IPS-20b (cell line): ENCODE results near the gene MAGEA8.
"Not testable (repeated sequence)": the region's sequence is repeated elsewhere in the genome, so short reads cannot be mapped to it uniquely, and the experiment has no call there.

Experiments used
- H3K27ac ChIP-seq: one replicate; pipeline ENCODE4 v1.5.1; 2013; ENCODE audit warnings: low read length
- H3K27me3 ChIP-seq: 2 replicates; pipeline ENCODE4 v1.6.1; 2013; ENCODE audit warnings: mild to moderate bottlenecking, low read length, inconsistent platforms; ENCODE audit not compliant: insufficient read depth
- H3K36me3 ChIP-seq: 2 replicates; pipeline ENCODE4 v1.6.1; 2013; ENCODE audit warnings: low read depth, mild to moderate bottlenecking, inconsistent platforms, low read length, moderate library complexity; ENCODE audit not compliant: insufficient read depth
- H3K4me1 ChIP-seq: 2 replicates; pipeline ENCODE4 v1.6.1; 2013; ENCODE audit warnings: mild to moderate bottlenecking, control low read depth, inconsistent platforms, low read length, moderate library complexity; ENCODE audit not compliant: insufficient read depth
- H3K4me3 ChIP-seq: 2 replicates; pipeline ENCODE4 v1.5.1; 2013; ENCODE audit warnings: mild to moderate bottlenecking, low read length, inconsistent platforms
- H3K9ac ChIP-seq: 2 replicates; pipeline ENCODE4 v1.6.1; 2013; ENCODE audit warnings: low read depth, mild to moderate bottlenecking, inconsistent platforms, low read length, moderate library complexity
- H3K9me3 ChIP-seq: 2 replicates; pipeline ENCODE4 v1.6.1; 2013; ENCODE audit warnings: mild to moderate bottlenecking, low read depth, low read length, inconsistent platforms; ENCODE audit not compliant: insufficient read depth

The MAGEA8 gene

GRCh38 chrX:149908308-149908707 is 27.3 kb downstream of the MAGEA8 start:
- no peak overlapping the region for H3K4me3 ChIP-seq
- H3K9me3 ChIP-seq = no peaks in the 10 kb centered on the region
- no peaks in the 10 kb centered on the region; the same call in none of the 2 replicates for H3K4me1 ChIP-seq
- no peak overlapping the region for H3K27ac ChIP-seq
- no peaks in the 10 kb centered on the region for H3K36me3 ChIP-seq
- H3K9ac ChIP-seq = no peak overlapping the region
- H3K27me3 ChIP-seq = no peaks in the 10 kb centered on the region

GRCh38 chrX:149908727-149909126 is 27.7 kb downstream of the MAGEA8 start:
- Histone ChIP-seq H3K9ac (no peak overlapping the region), H3K36me3 (no peaks in the 10 kb centered on the region), H3K27ac (no peak overlapping the region), H3K4me3 (no peak overlapping the region), H3K4me1 (no peaks in the 10 kb centered on the region; the same call in none of the 2 replicates), H3K27me3 (no peaks in the 10 kb centered on the region), H3K9me3 (no peaks in the 10 kb centered on the region)

- Histone ChIP-seq H3K27ac (no peak overlapping the region), H3K4me1 (no peaks in the 10 kb centered on the region; the same call in 1 of the 2 replicates)
Observed at GRCh38 chrX:149909324-149910177, 28.6 kb downstream of the MAGEA8 start.

GRCh38 chrX:149910178-149910695 is 29.3 kb downstream of the MAGEA8 start:
- Histone ChIP-seq H3K4me3 (no peak overlapping the region), H3K4me1 (no peaks in the 10 kb centered on the region), H3K9ac (no peak overlapping the region), H3K36me3 (no peaks in the 10 kb centered on the region), H3K27me3 (no peaks in the 10 kb centered on the region), H3K9me3 (no peaks in the 10 kb centered on the region), H3K27ac (no peak overlapping the region)

More at GRCh38 chrX:149909324-149910177, 28.6 kb downstream of the MAGEA8 start:
- H3K9me3 ChIP-seq = no peaks in the 10 kb centered on the region
- H3K27me3 ChIP-seq = no peaks in the 10 kb centered on the region
- H3K9ac ChIP-seq = no peak overlapping the region
- no peak overlapping the region for H3K4me3 ChIP-seq
- no peaks in the 10 kb centered on the region for H3K36me3 ChIP-seq

- Histone ChIP-seq H3K9me3 (no peaks in the 10 kb centered on the region), H3K27me3 (no peaks in the 10 kb centered on the region), H3K9ac (no peak overlapping the region), H3K4me1 (no peaks in the 10 kb centered on the region), H3K27ac (no peak overlapping the region), H3K4me3 (no peak overlapping the region), H3K36me3 (no peaks in the 10 kb centered on the region)
Observed at GRCh38 chrX:149916745-149917392, 35.9 kb downstream of the MAGEA8 start.

- H3K9me3 ChIP-seq, H3K9ac ChIP-seq, H3K4me3 ChIP-seq, H3K27me3 ChIP-seq, H3K4me1 ChIP-seq, H3K27ac ChIP-seq, H3K36me3 ChIP-seq: not testable (repeated sequence)
Observed at GRCh38 chrX:149923836-149924235, 42.9 kb downstream of the MAGEA8 start.

- not testable (repeated sequence) for H3K9me3 ChIP-seq, H3K27me3 ChIP-seq, H3K27ac ChIP-seq, H3K4me3 ChIP-seq, H3K9ac ChIP-seq, H3K4me1 ChIP-seq, H3K36me3 ChIP-seq
Observed at GRCh38 chrX:149924434-149924833, 43.5 kb downstream of the MAGEA8 start.

- H3K9me3 ChIP-seq, H3K27me3 ChIP-seq, H3K4me3 ChIP-seq, H3K9ac ChIP-seq, H3K4me1 ChIP-seq, H3K27ac ChIP-seq, H3K36me3 ChIP-seq: not testable (repeated sequence)
Observed at GRCh38 chrX:149927245-149927963, 46.4 kb downstream of the MAGEA8 start.

- H3K27ac ChIP-seq, H3K36me3 ChIP-seq, H3K9ac ChIP-seq, H3K27me3 ChIP-seq, H3K4me1 ChIP-seq, H3K4me3 ChIP-seq, H3K9me3 ChIP-seq: not testable (repeated sequence)
Observed at GRCh38 chrX:149927964-149928258, 46.9 kb downstream of the MAGEA8 start.

GRCh38 chrX:149928635-149929034 is 47.7 kb downstream of the MAGEA8 start:
- not testable (repeated sequence) for H3K36me3 ChIP-seq, H3K9me3 ChIP-seq, H3K4me1 ChIP-seq, H3K4me3 ChIP-seq, H3K27ac ChIP-seq, H3K27me3 ChIP-seq, H3K9ac ChIP-seq

- H3K9ac ChIP-seq, H3K27ac ChIP-seq, H3K36me3 ChIP-seq, H3K4me1 ChIP-seq, H3K9me3 ChIP-seq, H3K27me3 ChIP-seq, H3K4me3 ChIP-seq: not testable (repeated sequence)
Observed at GRCh38 chrX:149929400-149929799, 48.4 kb downstream of the MAGEA8 start, which contains the start of gene HSFX4. Gene HSFX4, plus strand, starts transcription at chrX:149929573. Its CDS starts 72 bp downstream, at chrX:149929645.
